GM19463 (cell line): Measurements from ENCODE around the gene SHKBP1.
"Not testable (repeated sequence)": the region's sequence is repeated elsewhere in the genome, so short reads cannot be mapped to it uniquely, and the experiment has no call there.

Experiments
- ATAC-seq: cut with Tn5 transposase; IDR thresholded peaks from one replicate; pipeline ENCODE4 v1.9.1; 2021; ENCODE audit warnings: mild to moderate bottlenecking, moderate library complexity; ENCODE audit not compliant: unreplicated experiment

Gene SHKBP1

GRCh38 chr19:40612831-40613689 is 36.4 kb downstream of the SHKBP1 start:
- ATAC-seq, result no peak

GRCh38 chr19:40613690-40614621 is 37.3 kb downstream of the SHKBP1 start:
- peak; percentile 41 for ATAC-seq

GRCh38 chr19:40614622-40615411 is 38.1 kb downstream of the SHKBP1 start:
- no peak for ATAC-seq

- ATAC-seq, result no peak
Measured at GRCh38 chr19:40616178-40616577, 39.5 kb downstream of the SHKBP1 start.

- no peak for ATAC-seq
Measured at GRCh38 chr19:40616941-40617340, 40.3 kb downstream of the SHKBP1 start.

GRCh38 chr19:40617961-40618360 is 41.3 kb downstream of the SHKBP1 start:
- ATAC-seq, result no peak

GRCh38 chr19:40619333-40620160 is 42.9 kb downstream of the SHKBP1 start:
- ATAC-seq, result no peak

- ATAC-seq, result no peak
Measured at GRCh38 chr19:40620161-40620485, 43.5 kb downstream of the SHKBP1 start.

GRCh38 chr19:40621283-40621682 is 44.6 kb downstream of the SHKBP1 start:
- no peak for ATAC-seq

- ATAC-seq, result no peak
Measured at GRCh38 chr19:40621966-40622772, 45.5 kb downstream of the SHKBP1 start.

GRCh38 chr19:40622773-40623075 is 46.1 kb downstream of the SHKBP1 start:
- ATAC-seq, result no peak

GRCh38 chr19:40623403-40624251 is 47.0 kb downstream of the SHKBP1 start:
- ATAC-seq, result no peak

- ATAC-seq, result not testable (repeated sequence)
Measured at GRCh38 chr19:40624369-40625153, 47.9 kb downstream of the SHKBP1 start.

GRCh38 chr19:40625406-40626120 is 48.9 kb downstream of the SHKBP1 start:
- no peak for ATAC-seq

GRCh38 chr19:40626918-40627317 is 50.2 kb downstream of the SHKBP1 start:
- ATAC-seq, result no peak

- ATAC-seq, result no peak
Measured at GRCh38 chr19:40627486-40628279, 51.0 kb downstream of the SHKBP1 start.
